NT2/D1 (cell line): ENCODE measurements around the gene KRT32.

Experiments used
- SUZ12 ChIP-seq: IDR thresholded peaks from 2 replicates; pipeline ENCODE4 v1.6.1; 2011; ENCODE audit not compliant: insufficient read length, insufficient read depth; ENCODE audit errors: extremely low read depth
- YY1 ChIP-seq: IDR thresholded peaks from 2 replicates; pipeline ENCODE4 v1.6.1; 2011; ENCODE audit not compliant: insufficient read length, insufficient read depth
- ZNF274 ChIP-seq: IDR thresholded peaks from 2 replicates; pipeline ENCODE4 v1.6.1; 2011; ENCODE audit warnings: mild to moderate bottlenecking, low read depth, low read length

GRCh38 chr17:41462705-41463104, 4.5 kb downstream of the KRT32 start:
- TF ChIP-seq ZNF274 (no peak), YY1 (no peak), SUZ12 (no peak)
